Mucosa of rectum (tissue), 2 donors: ENCODE measurements around the gene MRPL42.
"Not testable (repeated sequence)": the region's sequence is repeated elsewhere in the genome, so short reads cannot be mapped to it uniquely, and the experiment has no call there.

Experiments used
- H3K27ac ChIP-seq, 2 donors: one replicate each; pipeline ENCODE4 v1.7.0; 2013; ENCODE audit warnings: inconsistent platforms in 2 of 2, low read depth in 2 of 2, low read length in 2 of 2
- H3K27me3 ChIP-seq, 2 donors: one replicate each; pipeline ENCODE4 v1.7.0; 2013; ENCODE audit warnings: low read length in 2 of 2; ENCODE audit not compliant: control insufficient read depth in 2 of 2, insufficient read depth in 2 of 2
- H3K36me3 ChIP-seq, 2 donors: one replicate each; pipeline ENCODE4 v1.7.0; 2013; ENCODE audit warnings: low read length in 2 of 2; ENCODE audit not compliant: control insufficient read depth in 2 of 2, insufficient read depth in 2 of 2
- H3K4me1 ChIP-seq, 2 donors: one replicate each; pipeline ENCODE4 v1.7.0; 2013; ENCODE audit warnings: low read length in 2 of 2, mild to moderate bottlenecking in 1 of 2; ENCODE audit not compliant: control insufficient read depth in 2 of 2, insufficient read depth in 2 of 2
- H3K4me3 ChIP-seq, 2 donors: one replicate each; pipeline ENCODE4 v1.7.0; 2013; ENCODE audit warnings: low read length in 2 of 2
- H3K9ac ChIP-seq, 2 donors: one replicate each; pipeline ENCODE4 v1.7.0; 2013; ENCODE audit warnings: low read length in 2 of 2, low read depth in 1 of 2, mild to moderate bottlenecking in 1 of 2
- H3K9me3 ChIP-seq, 2 donors: one replicate each; pipeline ENCODE4 v1.7.0; 2013; ENCODE audit warnings: low read length in 2 of 2; ENCODE audit not compliant: control insufficient read depth in 2 of 2
- donor health status: healthy.
- donor health status: Normal muscosa, but diverticular disease.

Gene MRPL42

GRCh38 chr12:93539821-93540220, 72.5 kb downstream of the MRPL42 start:
- H3K27ac ChIP-seq: no peak overlapping the region
- H3K9ac ChIP-seq: no peak overlapping the region
- H3K4me1 ChIP-seq: no peaks in the 10 kb centered on the region
- H3K4me3 ChIP-seq: no peak overlapping the region
- no peaks in the 10 kb centered on the region for H3K9me3 ChIP-seq
- no peaks in the 10 kb centered on the region for H3K36me3 ChIP-seq
- H3K27me3 ChIP-seq: no peaks in the 10 kb centered on the region

GRCh38 chr12:93540466-93540865, 73.2 kb downstream of the MRPL42 start:
- no peaks in the 10 kb centered on the region for H3K4me1 ChIP-seq
- H3K36me3 ChIP-seq: peaks cover 0 to 3% of the 10 kb centered on the region in 2 donors
- no peaks in the 10 kb centered on the region for H3K9me3 ChIP-seq
- H3K27me3 ChIP-seq: no peaks in the 10 kb centered on the region
- H3K4me3 ChIP-seq: no peak overlapping the region
- no peak overlapping the region for H3K9ac ChIP-seq
- H3K27ac ChIP-seq: no peak overlapping the region

GRCh38 chr12:93541578-93542225, 74.4 kb downstream of the MRPL42 start:
- no peak overlapping the region for H3K27ac ChIP-seq
- no peak overlapping the region for H3K9ac ChIP-seq
- peaks cover 0 to 3% of the 10 kb centered on the region in 2 donors for H3K36me3 ChIP-seq

GRCh38 chr12:93547778-93548177, 80.5 kb downstream of the MRPL42 start:
- no peak overlapping the region for H3K27ac ChIP-seq
- no peak overlapping the region for H3K9ac ChIP-seq
- H3K27me3 ChIP-seq: no peaks in the 10 kb centered on the region
- H3K4me1 ChIP-seq: no peaks in the 10 kb centered on the region
- H3K4me3 ChIP-seq: no peak overlapping the region
- H3K9me3 ChIP-seq: no peaks in the 10 kb centered on the region
- H3K36me3 ChIP-seq: peaks cover 0 to 3% of the 10 kb centered on the region in 2 donors

More at GRCh38 chr12:93541578-93542225, 74.4 kb downstream of the MRPL42 start:
- no peaks in the 10 kb centered on the region for H3K4me1 ChIP-seq
- H3K9me3 ChIP-seq: no peaks in the 10 kb centered on the region
- H3K4me3 ChIP-seq: no peak overlapping the region
- H3K27me3 ChIP-seq: no peaks in the 10 kb centered on the region

- Histone ChIP-seq H3K9me3 (no peaks in the 10 kb centered on the region), H3K27me3 (no peaks in the 10 kb centered on the region), H3K36me3 (peaks cover 0 to 3% of the 10 kb centered on the region in 2 donors), H3K9ac (no peak overlapping the region), H3K27ac (no peak overlapping the region), H3K4me3 (no peak overlapping the region), H3K4me1 (no peaks in the 10 kb centered on the region)
Observed at GRCh38 chr12:93549174-93549573, 81.9 kb downstream of the MRPL42 start.

GRCh38 chr12:93550748-93551611, 83.7 kb downstream of the MRPL42 start:
- Histone ChIP-seq H3K4me1 (no peaks in the 10 kb centered on the region), H3K9ac (no peak overlapping the region), H3K27me3 (no peaks in the 10 kb centered on the region), H3K27ac (no peak overlapping the region), H3K9me3 (no peaks in the 10 kb centered on the region), H3K4me3 (no peak overlapping the region), H3K36me3 (no peaks in the 10 kb centered on the region)

GRCh38 chr12:93552427-93552826, 85.1 kb downstream of the MRPL42 start:
- Histone ChIP-seq H3K27ac (no peak overlapping the region), H3K27me3 (no peaks in the 10 kb centered on the region), H3K9ac (no peak overlapping the region), H3K4me1 (no peaks in the 10 kb centered on the region), H3K36me3 (no peaks in the 10 kb centered on the region), H3K4me3 (no peak overlapping the region), H3K9me3 (no peaks in the 10 kb centered on the region)

- H3K27ac ChIP-seq, H3K4me3 ChIP-seq, H3K9ac ChIP-seq, H3K4me1 ChIP-seq, H3K27me3 ChIP-seq, H3K9me3 ChIP-seq, H3K36me3 ChIP-seq: not testable (repeated sequence)
Observed at GRCh38 chr12:93557879-93558278, 90.6 kb downstream of the MRPL42 start.

- not testable (repeated sequence) for H3K27me3 ChIP-seq, H3K4me3 ChIP-seq, H3K36me3 ChIP-seq, H3K27ac ChIP-seq, H3K9me3 ChIP-seq, H3K4me1 ChIP-seq, H3K9ac ChIP-seq
Observed at GRCh38 chr12:93558685-93559084, 91.4 kb downstream of the MRPL42 start.

- Histone ChIP-seq H3K4me3 (no peak overlapping the region), H3K9me3 (no peaks in the 10 kb centered on the region), H3K4me1 (no peaks in the 10 kb centered on the region), H3K27me3 (no peaks in the 10 kb centered on the region), H3K9ac (no peak overlapping the region), H3K27ac (no peak overlapping the region), H3K36me3 (no peaks in the 10 kb centered on the region)
Observed at GRCh38 chr12:93563807-93564538, 96.7 kb downstream of the MRPL42 start.
